Embryonic facial prominence (tissue), 1 donor: ENCODE measurements around the gene MCM5.
"Not testable (repeated sequence)": the region's sequence is repeated elsewhere in the genome, so short reads cannot be mapped to it uniquely, and the experiment has no call there.

Source experiments
- DNase-seq: peaks from one replicate; pipeline ENCODE4 v3.0.0-alpha.2; 2016; ENCODE audit errors: extremely low spot score

The MCM5 gene

GRCh38 chr22:35452351-35452781, 52.4 kb downstream of the MCM5 start:
- no peak for DNase-seq

GRCh38 chr22:35452810-35453743, 53.1 kb downstream of the MCM5 start:
- DNase-seq: no peak

GRCh38 chr22:35454416-35455054, 54.6 kb downstream of the MCM5 start:
- no peak for DNase-seq

- no peak for DNase-seq
Observed at GRCh38 chr22:35455529-35455928, 55.6 kb downstream of the MCM5 start.

GRCh38 chr22:35456757-35457156, 56.8 kb downstream of the MCM5 start:
- no peak for DNase-seq

- no peak for DNase-seq
Observed at GRCh38 chr22:35457729-35458546, 58.0 kb downstream of the MCM5 start.

GRCh38 chr22:35458547-35459422, 58.8 kb downstream of the MCM5 start:
- no peak for DNase-seq

- DNase-seq: no peak
Observed at GRCh38 chr22:35459423-35459894, 59.5 kb downstream of the MCM5 start.

- DNase-seq: not testable (repeated sequence)
Observed at GRCh38 chr22:35459976-35460375, 60.0 kb downstream of the MCM5 start.

GRCh38 chr22:35460688-35461087, 60.7 kb downstream of the MCM5 start:
- no peak for DNase-seq

- no peak for DNase-seq
Observed at GRCh38 chr22:35462498-35463230, 62.7 kb downstream of the MCM5 start.

GRCh38 chr22:35463231-35463933, 63.4 kb downstream of the MCM5 start:
- no peak for DNase-seq

GRCh38 chr22:35464399-35464798, 64.5 kb downstream of the MCM5 start:
- no peak for DNase-seq

GRCh38 chr22:35465109-35465701, 65.3 kb downstream of the MCM5 start:
- DNase-seq: no peak

- DNase-seq: no peak
Observed at GRCh38 chr22:35467681-35468434, 67.9 kb downstream of the MCM5 start.

- no peak for DNase-seq
Observed at GRCh38 chr22:35470903-35471321, 71.0 kb downstream of the MCM5 start.

- not testable (repeated sequence) for DNase-seq
Observed at GRCh38 chr22:35471566-35471965, 71.6 kb downstream of the MCM5 start.

- no peak for DNase-seq
Observed at GRCh38 chr22:35472488-35472887, 72.5 kb downstream of the MCM5 start.
